Stomach (tissue), 4 donors: ENCODE measurements around the gene TNRC6C.

Source experiments
- POLR2A ChIP-seq, 4 donors: fragments of 450-650 bp; IDR thresholded peaks; one replicate each; pipeline ENCODE4 v1.6.1; 2016; ENCODE audit warnings: antibody characterized with exemption in 4 of 4, control low read depth in 2 of 4, mild to moderate bottlenecking in 1 of 4, moderate library complexity in 1 of 4
- TF ChIP-seq, protein P1 (sequence below), 7 experiments: fragments of 450-650 bp in 4 of 7; fragments of 200-600 bp in 3 of 7; sonication (generic) in 3 of 7; IDR thresholded peaks; one replicate each; pipeline ENCODE4 v1.5.1; 2016 to 2019; ENCODE audit warnings: antibody characterized with exemption in 7 of 7, control low read depth in 2 of 7, mild to moderate bottlenecking in 1 of 7

DNA sequence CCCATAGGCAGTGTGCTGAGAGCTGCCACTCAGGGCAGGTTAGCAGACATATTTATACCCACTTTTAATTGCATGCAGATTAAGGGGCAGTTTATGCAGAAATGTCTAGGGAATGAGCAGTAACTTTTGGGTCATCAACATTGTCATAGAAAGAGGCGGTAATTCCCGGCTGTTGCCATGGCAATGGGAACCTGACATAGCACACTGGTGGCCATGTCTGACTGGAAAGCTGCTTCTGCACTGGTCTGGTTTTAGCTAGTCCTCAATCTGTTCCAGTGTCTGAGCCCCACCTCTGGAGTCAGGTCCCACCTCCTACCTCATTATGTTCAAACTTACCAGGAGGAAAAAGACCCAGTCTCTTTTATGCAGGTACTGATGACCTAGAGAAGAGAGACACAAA is 31.5 kb upstream of the TNRC6C start:
- TF ChIP-seq, protein P1, sequence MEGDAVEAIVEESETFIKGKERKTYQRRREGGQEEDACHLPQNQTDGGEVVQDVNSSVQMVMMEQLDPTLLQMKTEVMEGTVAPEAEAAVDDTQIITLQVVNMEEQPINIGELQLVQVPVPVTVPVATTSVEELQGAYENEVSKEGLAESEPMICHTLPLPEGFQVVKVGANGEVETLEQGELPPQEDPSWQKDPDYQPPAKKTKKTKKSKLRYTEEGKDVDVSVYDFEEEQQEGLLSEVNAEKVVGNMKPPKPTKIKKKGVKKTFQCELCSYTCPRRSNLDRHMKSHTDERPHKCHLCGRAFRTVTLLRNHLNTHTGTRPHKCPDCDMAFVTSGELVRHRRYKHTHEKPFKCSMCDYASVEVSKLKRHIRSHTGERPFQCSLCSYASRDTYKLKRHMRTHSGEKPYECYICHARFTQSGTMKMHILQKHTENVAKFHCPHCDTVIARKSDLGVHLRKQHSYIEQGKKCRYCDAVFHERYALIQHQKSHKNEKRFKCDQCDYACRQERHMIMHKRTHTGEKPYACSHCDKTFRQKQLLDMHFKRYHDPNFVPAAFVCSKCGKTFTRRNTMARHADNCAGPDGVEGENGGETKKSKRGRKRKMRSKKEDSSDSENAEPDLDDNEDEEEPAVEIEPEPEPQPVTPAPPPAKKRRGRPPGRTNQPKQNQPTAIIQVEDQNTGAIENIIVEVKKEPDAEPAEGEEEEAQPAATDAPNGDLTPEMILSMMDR (IDR thresholded peaks at IDR 0.05): no peak
- no peak for TF ChIP-seq POLR2A (IDR thresholded peaks at IDR 0.05)
